ENCODE results near the gene CLBA1.

The CLBA1 gene

GRCh38 chr14:104985675-104986486 lies at the start of gene CLBA1:
Gene CLBA1 (plus strand): TSS chr14:104985788. CDS start chr14:104986432, 644 bp downstream.
- H3K9me3 ChIP-seq (ENCODE audit: insufficient read depth, low read depth, low read length): no peaks in the 10 kb centered on the region
- H3K4me3 ChIP-seq (ENCODE audit: low read length, poor library complexity, severe bottlenecking): peak within 1 kb of the TSS; percentile 72
- peak within 1 kb of the TSS; percentile 39 for H3K9ac ChIP-seq (ENCODE audit: low read depth, low read length, poor library complexity, severe bottlenecking)
- H4K20me1 ChIP-seq (ENCODE audit: insufficient read depth, low read length, poor library complexity, severe bottlenecking): no peaks in the 10 kb centered on the region
- H3K27me3 ChIP-seq (ENCODE audit: insufficient read depth, low read length, poor library complexity, severe bottlenecking): no peaks in the 10 kb centered on the region
- H3F3A ChIP-seq (ENCODE audit: low read depth): no peaks in the 10 kb centered on the region
- TF ChIP-seq, protein P1, sequence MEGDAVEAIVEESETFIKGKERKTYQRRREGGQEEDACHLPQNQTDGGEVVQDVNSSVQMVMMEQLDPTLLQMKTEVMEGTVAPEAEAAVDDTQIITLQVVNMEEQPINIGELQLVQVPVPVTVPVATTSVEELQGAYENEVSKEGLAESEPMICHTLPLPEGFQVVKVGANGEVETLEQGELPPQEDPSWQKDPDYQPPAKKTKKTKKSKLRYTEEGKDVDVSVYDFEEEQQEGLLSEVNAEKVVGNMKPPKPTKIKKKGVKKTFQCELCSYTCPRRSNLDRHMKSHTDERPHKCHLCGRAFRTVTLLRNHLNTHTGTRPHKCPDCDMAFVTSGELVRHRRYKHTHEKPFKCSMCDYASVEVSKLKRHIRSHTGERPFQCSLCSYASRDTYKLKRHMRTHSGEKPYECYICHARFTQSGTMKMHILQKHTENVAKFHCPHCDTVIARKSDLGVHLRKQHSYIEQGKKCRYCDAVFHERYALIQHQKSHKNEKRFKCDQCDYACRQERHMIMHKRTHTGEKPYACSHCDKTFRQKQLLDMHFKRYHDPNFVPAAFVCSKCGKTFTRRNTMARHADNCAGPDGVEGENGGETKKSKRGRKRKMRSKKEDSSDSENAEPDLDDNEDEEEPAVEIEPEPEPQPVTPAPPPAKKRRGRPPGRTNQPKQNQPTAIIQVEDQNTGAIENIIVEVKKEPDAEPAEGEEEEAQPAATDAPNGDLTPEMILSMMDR (conservative IDR thresholded peaks at IDR 0.05; ENCODE audit: low read length): no peak
- TF ChIP-seq EZH2phosphoT487 (IDR thresholded peaks at IDR 0.05; ENCODE audit: borderline replicate concordance): no peak
- no peaks in the 10 kb centered on the region for H3K79me2 ChIP-seq (ENCODE audit: insufficient read depth, low read length)
- H2AFZ ChIP-seq (ENCODE audit: low read length): peak within 1 kb of the TSS; percentile 81; the same call in 1 of the 2 replicates
- peak within 1 kb of the TSS; percentile 81 for H3K4me2 ChIP-seq (ENCODE audit: low read depth, low read length, poor library complexity, severe bottlenecking)
- H3K4me1 ChIP-seq (ENCODE audit: insufficient read depth, low read length, poor library complexity, severe bottlenecking): no peaks in the 10 kb centered on the region
- H3K9me2 ChIP-seq (replicated peaks; ENCODE audit: low read depth, low read length): no peaks in the 10 kb centered on the region
- H3K36me3 ChIP-seq (ENCODE audit: insufficient read depth, low read length): no peaks in the 10 kb centered on the region

GRCh38 chr14:104935955-104936354 lies 49.6 kb upstream of the CLBA1 start:
- H3K9me3 ChIP-seq (ENCODE audit: insufficient read depth, low read depth, low read length): no peaks in the 10 kb centered on the region
- H3K4me2 ChIP-seq (ENCODE audit: low read depth, low read length, poor library complexity, severe bottlenecking): no peak overlapping the region
- no peaks in the 10 kb centered on the region for H3K9me2 ChIP-seq (replicated peaks; ENCODE audit: low read depth, low read length)
- H3K4me3 ChIP-seq (ENCODE audit: low read length, poor library complexity, severe bottlenecking): no peak overlapping the region
- no peaks in the 10 kb centered on the region for H3K27me3 ChIP-seq (ENCODE audit: insufficient read depth, low read length, poor library complexity, severe bottlenecking)
- no peak overlapping the region for H2AFZ ChIP-seq (ENCODE audit: low read length)
- no peaks in the 10 kb centered on the region for H4K20me1 ChIP-seq (ENCODE audit: insufficient read depth, low read length, poor library complexity, severe bottlenecking)
- H3K79me2 ChIP-seq (ENCODE audit: insufficient read depth, low read length): no peaks in the 10 kb centered on the region
- H3K4me1 ChIP-seq (ENCODE audit: insufficient read depth, low read length, poor library complexity, severe bottlenecking): no peaks in the 10 kb centered on the region
- no peak overlapping the region for H3K9ac ChIP-seq (ENCODE audit: low read depth, low read length, poor library complexity, severe bottlenecking)
- H3F3A ChIP-seq (ENCODE audit: low read depth): no peaks in the 10 kb centered on the region
- no peak for TF ChIP-seq EZH2phosphoT487 (IDR thresholded peaks at IDR 0.05; ENCODE audit: borderline replicate concordance)
- TF ChIP-seq, protein P1 (conservative IDR thresholded peaks at IDR 0.05; ENCODE audit: low read length): no peak
- no peaks in the 10 kb centered on the region for H3K36me3 ChIP-seq (ENCODE audit: insufficient read depth, low read length)

DNA sequence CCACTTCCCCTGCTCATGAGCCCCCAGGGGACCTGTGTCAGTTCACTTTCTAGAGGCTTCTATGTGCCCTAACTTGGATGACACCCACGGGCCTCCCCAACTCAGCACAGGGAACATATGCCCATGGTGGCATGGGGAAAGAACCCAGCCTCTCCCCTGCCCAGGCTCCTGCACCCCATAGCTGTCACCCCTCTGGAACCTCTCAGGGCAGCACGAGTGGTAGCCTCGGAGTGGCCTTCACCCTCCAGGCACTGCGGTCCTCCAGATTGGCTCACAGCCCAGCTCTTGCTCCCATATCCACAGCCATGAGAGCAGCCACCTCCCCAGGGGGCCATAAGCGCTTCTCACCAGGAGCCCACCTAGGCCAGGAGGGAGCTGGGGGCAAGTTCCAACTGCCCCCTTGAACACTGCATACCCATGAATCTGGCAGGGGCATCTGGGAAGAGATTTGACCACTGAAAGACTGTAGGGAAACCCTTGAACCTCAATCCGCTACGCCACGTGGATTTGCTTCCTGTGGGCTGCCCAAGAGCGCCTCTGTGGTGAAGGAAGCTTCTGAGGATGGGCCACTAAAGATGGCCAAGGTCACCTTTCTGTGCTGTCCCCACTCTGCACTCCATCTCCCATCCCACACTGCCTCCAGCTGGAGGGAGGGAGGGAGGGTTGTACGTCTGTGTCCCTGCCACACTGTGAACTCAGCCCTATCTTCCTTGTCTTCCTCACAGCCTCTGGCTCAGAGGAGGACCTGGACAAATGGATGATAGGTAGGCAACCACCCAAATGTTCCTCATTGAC lies 49.0 kb upstream of the CLBA1 start:
- Histone ChIP-seq H3K9me3 (ENCODE audit: insufficient read depth, low read depth, low read length) (no peaks in the 10 kb centered on the region), H4K20me1 (ENCODE audit: insufficient read depth, low read length, poor library complexity, severe bottlenecking) (no peaks in the 10 kb centered on the region), H3K4me3 (ENCODE audit: low read length, poor library complexity, severe bottlenecking) (no peak overlapping the region), H2AFZ (ENCODE audit: low read length) (no peak overlapping the region), H3K9ac (ENCODE audit: low read depth, low read length, poor library complexity, severe bottlenecking) (no peak overlapping the region), H3K4me2 (ENCODE audit: low read depth, low read length, poor library complexity, severe bottlenecking) (no peak overlapping the region), H3K36me3 (ENCODE audit: insufficient read depth, low read length) (no peaks in the 10 kb centered on the region), H3K4me1 (ENCODE audit: insufficient read depth, low read length, poor library complexity, severe bottlenecking) (no peaks in the 10 kb centered on the region), H3K9me2 (replicated peaks; ENCODE audit: low read depth, low read length) (no peaks in the 10 kb centered on the region), H3K79me2 (ENCODE audit: insufficient read depth, low read length) (no peaks in the 10 kb centered on the region), H3F3A (ENCODE audit: low read depth) (no peaks in the 10 kb centered on the region), H3K27me3 (ENCODE audit: insufficient read depth, low read length, poor library complexity, severe bottlenecking) (no peaks in the 10 kb centered on the region)
- TF ChIP-seq, protein P1 (conservative IDR thresholded peaks at IDR 0.05; ENCODE audit: low read length): no peak
- TF ChIP-seq EZH2phosphoT487 (IDR thresholded peaks at IDR 0.05; ENCODE audit: borderline replicate concordance): no peak

All from Loucy (cell line).